Anterior cingulate cortex (tissue), 58 donors: ENCODE data around the gene ATP6V0B.

Experiments used
- DNase-seq, 58 donors: peaks; one replicate each; lab custom pipeline; 2025; lab: John Stamatoyannopoulos, UW

Gene ATP6V0B

DNA sequence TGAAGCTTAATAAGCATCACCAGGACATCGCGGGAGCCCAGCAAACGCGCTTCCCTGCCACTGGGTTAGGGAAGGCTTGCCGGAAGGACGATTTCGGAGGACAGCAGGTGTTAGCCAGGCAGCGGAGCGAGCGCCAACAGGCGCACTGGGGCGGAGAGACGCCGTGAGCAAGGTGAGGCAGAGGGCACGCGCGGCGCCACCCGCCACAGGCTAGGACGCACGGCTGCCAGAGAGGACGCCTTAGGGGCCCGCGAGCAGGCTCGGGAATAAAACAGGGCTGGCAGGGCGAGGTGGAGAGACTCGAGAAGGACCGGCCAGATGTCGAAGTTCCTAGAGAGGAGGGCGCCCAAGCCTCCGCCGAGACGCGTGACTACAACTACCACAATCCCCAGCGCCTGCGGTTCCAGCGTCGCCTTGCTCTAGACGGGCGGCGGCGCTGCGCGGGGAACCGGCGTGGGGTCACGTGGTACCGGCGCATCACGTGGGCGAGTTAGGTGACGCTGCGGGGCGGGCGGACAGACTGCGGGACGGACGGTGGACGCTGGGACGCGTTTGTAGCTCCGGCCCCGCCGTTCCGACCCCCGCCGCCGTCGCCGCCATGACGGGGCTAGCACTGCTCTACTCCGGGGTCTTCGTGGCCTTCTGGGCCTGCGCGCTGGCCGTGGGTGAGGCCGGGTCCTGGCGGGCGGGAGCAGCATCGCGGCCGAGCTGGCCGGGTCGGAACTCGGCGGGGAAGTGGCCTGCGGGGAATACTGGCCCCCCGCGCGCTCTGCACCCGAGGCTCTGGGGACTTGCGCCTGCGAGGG is at the start of gene ATP6V0B:
Gene ATP6V0B (plus strand): TSS at position 518 of the 806 bp plus-strand sequence. CDS start 81 bp downstream, at position 599.
- DNase-seq, result peak; percentile 60 to 99 (median 95)

- no peak for DNase-seq
Measured at GRCh38 chr1:43925846-43926245, 48.9 kb upstream of the ATP6V0B start.

- DNase-seq, result no peak
Measured at GRCh38 chr1:43930168-43930948, 44.4 kb upstream of the ATP6V0B start.

DNA sequence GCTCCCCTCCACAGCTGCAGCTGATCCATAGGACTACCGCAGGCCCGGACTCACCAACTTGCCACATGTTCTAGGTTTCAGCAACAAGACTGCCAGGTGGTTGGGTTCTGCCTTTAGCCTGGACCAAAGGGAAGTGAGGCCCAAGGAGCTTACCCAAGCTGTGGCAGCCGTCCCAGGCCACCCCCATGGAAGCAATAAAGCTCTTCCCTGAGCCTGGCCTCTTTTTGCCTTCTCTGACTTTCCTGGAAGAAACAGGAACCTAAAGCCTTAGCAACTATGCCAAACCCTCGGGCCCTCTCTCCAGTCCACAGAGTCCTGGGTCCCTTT is 43.8 kb upstream of the ATP6V0B start:
- no peak for DNase-seq

DNA sequence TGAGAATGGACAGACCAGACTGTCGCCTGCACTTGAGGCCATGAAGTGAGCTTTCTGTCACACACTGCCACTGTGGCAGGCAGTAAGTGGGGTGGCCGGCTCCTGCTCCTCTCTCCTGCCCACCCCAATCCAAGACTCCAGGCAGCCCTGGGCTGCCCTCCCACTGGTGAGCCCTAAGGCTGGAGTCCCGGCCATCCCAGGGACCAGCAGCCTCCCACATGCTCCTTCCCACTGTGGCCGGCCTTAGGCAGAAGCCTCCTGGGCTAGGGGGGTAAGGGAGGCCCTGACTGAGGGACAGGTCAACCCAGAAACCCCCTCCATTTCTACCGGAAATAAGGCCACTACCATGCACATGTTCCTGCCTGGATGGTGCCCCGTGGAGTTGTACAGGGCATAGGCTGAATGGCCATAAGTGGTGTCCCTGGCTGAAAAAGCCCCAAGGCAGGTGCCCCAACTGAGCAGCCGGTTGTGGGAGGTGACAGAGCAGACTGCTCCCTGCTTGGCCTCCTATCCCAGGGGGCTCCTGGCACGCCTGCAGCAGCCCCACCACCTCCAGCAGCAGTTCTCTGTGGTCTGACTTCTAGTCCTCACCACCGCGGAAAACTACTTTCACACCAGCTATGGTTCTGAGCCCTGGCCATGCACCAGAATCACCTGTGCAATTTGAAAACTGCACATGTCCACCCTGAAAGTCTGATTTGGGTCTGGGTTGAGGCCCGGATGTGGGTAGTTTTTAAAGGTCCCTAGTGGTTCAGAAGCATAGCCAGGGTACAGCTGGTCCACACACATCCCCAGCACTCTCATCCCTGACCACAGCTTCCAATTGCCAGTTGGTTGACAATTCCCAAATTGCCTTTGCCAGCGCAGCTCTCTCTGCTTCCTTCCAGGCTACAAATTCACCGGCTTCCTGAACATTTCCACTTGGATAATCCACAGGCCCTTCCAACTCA is 42.8 kb upstream of the ATP6V0B start:
- DNase-seq, result no peak

- DNase-seq, result no peak
Measured at GRCh38 chr1:43932786-43933385, 41.9 kb upstream of the ATP6V0B start.

GRCh38 chr1:43933386-43934100 is 41.2 kb upstream of the ATP6V0B start, which contains the start of gene ARTN:
Gene ARTN (plus strand): TSS chr1:43933801. CDS start chr1:43935657, 1,856 bp downstream.
- no peak for DNase-seq

DNA sequence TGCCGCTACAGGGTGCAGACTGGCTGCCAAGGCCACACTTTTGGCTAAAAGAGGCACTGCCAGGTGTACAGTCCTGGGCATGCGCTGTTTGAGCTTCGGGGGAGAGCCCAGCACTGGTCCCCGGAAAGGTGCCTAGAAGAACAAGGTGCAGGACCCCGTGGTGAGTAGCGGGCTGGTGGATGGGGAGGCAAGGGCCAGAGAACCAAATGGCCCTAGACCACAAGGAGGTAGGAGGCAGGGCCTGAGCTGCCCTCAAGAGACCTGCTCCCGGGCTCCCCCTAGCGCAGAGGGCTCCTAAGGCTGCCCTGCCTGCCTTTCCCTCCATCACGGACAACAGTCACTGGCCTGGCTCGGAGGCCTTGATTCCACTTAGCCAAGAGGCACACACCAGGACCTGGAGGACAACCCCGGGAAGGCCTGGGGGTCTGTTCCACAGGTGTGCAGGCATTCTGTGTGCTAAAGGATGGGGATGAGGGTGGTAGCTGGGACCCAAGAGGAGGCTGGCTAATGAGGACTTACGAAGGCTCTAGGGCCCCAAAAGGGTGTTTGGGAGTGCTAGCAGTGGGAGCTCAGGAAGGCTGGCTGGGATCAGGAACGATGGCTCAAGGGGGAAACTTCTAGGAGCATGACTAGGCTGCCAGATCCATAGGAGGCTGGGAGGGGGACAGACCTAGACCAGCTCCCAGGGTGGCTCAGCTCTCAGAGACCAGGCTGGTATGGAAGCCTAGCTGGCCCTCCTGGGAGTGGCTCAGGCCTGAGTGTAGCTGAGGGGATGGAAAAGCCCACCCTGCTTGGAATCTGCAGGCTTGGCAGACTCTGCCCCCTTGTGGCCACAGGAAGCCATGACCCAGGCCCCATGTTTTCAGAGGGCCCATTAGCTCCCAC is 40.4 kb upstream of the ATP6V0B start:
- peak in 35 of 58 donors; percentile 13 to 65 (median 35) for DNase-seq

GRCh38 chr1:43934986-43935324 is 39.8 kb upstream of the ATP6V0B start:
- DNase-seq, result no peak

GRCh38 chr1:43935711-43936427 is 38.9 kb upstream of the ATP6V0B start:
- DNase-seq, result peak in 1 of 58 donors; percentile 57

DNA sequence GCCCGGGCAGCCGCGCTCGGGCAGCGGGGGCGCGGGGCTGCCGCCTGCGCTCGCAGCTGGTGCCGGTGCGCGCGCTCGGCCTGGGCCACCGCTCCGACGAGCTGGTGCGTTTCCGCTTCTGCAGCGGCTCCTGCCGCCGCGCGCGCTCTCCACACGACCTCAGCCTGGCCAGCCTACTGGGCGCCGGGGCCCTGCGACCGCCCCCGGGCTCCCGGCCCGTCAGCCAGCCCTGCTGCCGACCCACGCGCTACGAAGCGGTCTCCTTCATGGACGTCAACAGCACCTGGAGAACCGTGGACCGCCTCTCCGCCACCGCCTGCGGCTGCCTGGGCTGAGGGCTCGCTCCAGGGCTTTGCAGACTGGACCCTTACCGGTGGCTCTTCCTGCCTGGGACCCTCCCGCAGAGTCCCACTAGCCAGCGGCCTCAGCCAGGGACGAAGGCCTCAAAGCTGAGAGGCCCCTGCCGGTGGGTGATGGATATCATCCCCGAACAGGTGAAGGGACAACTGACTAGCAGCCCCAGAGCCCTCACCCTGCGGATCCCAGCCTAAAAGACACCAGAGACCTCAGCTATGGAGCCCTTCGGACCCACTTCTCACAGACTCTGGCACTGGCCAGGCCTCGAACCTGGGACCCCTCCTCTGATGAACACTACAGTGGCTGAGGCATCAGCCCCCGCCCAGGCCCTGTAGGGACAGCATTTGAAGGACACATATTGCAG is 38.2 kb upstream of the ATP6V0B start:
- DNase-seq, result peak in 15 of 58 donors; percentile 11 to 59 (median 42)

DNA sequence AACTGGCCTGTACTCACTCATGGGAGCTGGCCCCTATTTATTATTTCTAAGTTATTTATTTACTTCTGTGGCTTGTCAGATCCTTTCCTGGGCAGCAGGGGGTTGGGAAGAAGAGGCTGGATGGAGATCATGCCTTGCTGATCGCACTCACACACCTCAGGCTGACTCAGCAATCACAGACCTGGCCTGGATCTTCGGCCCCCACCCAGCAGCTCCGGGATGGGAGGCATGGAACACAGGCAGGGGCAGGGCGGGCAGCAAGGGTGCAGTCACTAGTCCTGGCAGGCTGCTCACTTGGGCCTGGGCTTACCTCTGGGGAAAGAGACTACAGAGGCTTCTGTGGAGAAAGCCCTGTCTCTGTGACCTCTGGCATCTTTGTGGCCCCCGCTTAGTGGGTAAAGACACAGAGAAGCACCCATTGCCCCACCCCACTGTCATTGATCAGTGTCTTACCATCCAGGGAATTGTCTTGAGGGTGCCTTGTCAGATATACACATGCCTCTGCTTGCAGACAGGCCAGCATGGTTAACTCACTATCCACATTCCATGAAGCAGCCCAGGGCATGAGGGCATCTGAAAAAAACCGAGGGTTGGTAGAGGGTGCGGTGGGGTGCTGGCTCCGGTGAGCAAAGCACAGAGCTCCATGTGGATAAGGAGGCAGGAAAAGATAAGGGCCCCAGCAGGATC is 37.4 kb upstream of the ATP6V0B start:
- no peak for DNase-seq

- peak in 1 of 58 donors; percentile 10 for DNase-seq
Measured at GRCh38 chr1:43938383-43938782, 36.4 kb upstream of the ATP6V0B start.

GRCh38 chr1:43938892-43939587 is 35.7 kb upstream of the ATP6V0B start:
- peak in 13 of 58 donors; percentile 15 to 63 (median 29) for DNase-seq

- no peak for DNase-seq
Measured at GRCh38 chr1:43942411-43942810, 32.3 kb upstream of the ATP6V0B start.

- DNase-seq, result no peak
Measured at GRCh38 chr1:43944860-43945259, 29.9 kb upstream of the ATP6V0B start.
